PC-9 (cell line): ENCODE measurements around the gene RBMS3.

Experiments used
- EZH2 ChIP-seq: fragments of 200-600 bp; sonication (generic); IDR thresholded peaks from 2 replicates; pipeline ENCODE4 v1.8.0; 2017; ENCODE audit warnings: antibody characterized with exemption, low read depth
- TF ChIP-seq, protein P1 (sequence below): fragments of 200-600 bp; sonication (generic); conservative IDR thresholded peaks from 2 replicates; pipeline ENCODE4 v1.6.1; 2017; ENCODE audit warnings: mixed run types, antibody characterized with exemption, mild to moderate bottlenecking, moderate library complexity

DNA sequence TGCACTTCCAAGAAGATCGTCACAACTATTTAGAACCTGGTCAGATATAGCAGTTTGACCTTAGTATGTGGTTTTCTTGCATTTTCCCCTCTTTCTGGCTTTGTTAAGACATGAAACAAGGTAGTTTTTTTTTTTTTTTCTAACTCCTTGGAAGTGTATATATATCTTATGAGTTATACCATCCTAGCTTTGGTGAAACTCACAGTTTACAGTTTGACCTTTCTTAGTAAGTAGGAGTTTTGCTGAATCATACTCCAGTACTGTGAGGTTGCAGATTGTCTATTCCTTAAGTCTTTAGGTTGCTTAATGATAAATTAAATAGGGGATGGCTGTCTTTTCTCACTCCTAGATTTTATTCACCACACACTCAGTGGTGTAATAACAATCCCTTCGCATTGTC, 325.0 kb downstream of the RBMS3 start:
- TF ChIP-seq, protein P1, sequence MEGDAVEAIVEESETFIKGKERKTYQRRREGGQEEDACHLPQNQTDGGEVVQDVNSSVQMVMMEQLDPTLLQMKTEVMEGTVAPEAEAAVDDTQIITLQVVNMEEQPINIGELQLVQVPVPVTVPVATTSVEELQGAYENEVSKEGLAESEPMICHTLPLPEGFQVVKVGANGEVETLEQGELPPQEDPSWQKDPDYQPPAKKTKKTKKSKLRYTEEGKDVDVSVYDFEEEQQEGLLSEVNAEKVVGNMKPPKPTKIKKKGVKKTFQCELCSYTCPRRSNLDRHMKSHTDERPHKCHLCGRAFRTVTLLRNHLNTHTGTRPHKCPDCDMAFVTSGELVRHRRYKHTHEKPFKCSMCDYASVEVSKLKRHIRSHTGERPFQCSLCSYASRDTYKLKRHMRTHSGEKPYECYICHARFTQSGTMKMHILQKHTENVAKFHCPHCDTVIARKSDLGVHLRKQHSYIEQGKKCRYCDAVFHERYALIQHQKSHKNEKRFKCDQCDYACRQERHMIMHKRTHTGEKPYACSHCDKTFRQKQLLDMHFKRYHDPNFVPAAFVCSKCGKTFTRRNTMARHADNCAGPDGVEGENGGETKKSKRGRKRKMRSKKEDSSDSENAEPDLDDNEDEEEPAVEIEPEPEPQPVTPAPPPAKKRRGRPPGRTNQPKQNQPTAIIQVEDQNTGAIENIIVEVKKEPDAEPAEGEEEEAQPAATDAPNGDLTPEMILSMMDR: no peak
- TF ChIP-seq EZH2: no peak
